HK-2 (cell line): Measurements from ENCODE around the gene SPINK9.
"Not testable (repeated sequence)": the region's sequence is repeated elsewhere in the genome, so short reads cannot be mapped to it uniquely, and the experiment has no call there.

ENCODE experiments used
- DNase-seq: peaks from one replicate; pipeline ENCODE4 v3.0.0-alpha.2; 2018; ENCODE audit not compliant: unreplicated experiment

The SPINK9 gene

GRCh38 chr5:148335259-148335658 lies at the start of gene SPINK9:
TSS of gene SPINK9 (plus strand) at chr5:148335559. CDS start at chr5:148335614, 55 bp downstream.
- no peak for DNase-seq

- DNase-seq = no peak
Observed at GRCh38 chr5:148290271-148291195, 44.8 kb upstream of the SPINK9 start.

GRCh38 chr5:148297731-148298130 lies 37.6 kb upstream of the SPINK9 start:
- no peak for DNase-seq

- DNase-seq = no peak
Observed at GRCh38 chr5:148306446-148306845, 28.9 kb upstream of the SPINK9 start.

DNA sequence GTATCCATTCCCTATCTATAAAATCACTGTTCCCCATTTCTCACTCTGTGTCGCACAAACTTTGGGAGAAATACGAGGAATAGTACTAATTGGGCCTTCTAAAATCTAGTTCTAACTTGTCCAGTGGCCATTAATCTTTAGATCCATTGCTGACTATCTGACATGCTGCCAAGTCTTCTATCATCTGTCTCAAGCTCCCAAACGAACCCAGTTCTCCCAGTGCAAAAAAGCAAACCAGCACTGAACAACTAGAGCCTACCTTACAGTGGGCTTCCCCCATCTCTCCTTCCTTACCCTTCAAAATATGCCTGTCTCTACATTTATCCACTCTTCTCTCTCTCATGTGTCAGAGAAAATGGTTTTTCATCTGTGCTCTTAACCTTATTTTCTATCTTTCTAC lies 26.3 kb upstream of the SPINK9 start:
- DNase-seq = no peak

- DNase-seq = no peak
Observed at GRCh38 chr5:148309746-148310145, 25.6 kb upstream of the SPINK9 start.

DNA sequence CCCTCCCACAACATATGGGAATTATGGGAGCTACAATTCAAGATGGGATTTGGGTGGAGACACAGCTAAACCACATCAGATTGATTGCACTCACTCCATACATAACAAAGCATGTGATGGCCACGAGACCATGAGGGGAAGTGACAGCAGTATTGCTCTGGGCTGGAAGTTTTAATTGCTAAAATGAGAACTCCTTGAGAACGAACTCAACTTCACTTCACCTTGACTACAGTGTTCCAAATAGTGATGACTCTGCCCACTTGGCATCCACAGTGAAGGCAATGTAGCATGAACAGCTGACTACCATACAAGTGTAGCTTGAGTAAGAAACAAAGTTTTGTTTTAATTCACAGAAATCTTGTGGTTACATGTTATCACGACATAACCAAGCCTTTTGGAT lies 23.9 kb upstream of the SPINK9 start:
- no peak for DNase-seq

GRCh38 chr5:148312153-148312552 lies 23.2 kb upstream of the SPINK9 start, which contains the start of gene SPINK7:
TSS of gene SPINK7 (plus strand) at chr5:148312423. CDS start at chr5:148312484, 61 bp downstream.
- no peak for DNase-seq

DNA sequence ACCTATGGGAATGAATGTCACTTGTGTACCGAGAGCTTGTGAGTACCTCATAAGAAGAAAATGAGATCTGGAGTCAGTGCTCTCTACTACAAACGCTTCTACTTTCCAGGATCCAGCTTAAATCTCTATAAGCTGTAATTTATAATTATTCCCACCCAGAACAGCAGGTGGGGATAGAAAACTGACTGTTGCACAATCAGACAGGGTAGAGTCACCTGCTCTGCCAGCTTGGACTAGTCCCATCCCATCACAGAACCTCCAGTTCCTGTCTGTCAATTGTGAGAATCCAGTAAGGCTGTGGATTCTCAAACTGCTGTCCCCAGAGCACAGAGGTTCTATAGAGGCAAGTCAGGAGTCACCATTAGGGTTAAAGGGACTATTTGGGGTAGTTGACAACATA lies 21.2 kb upstream of the SPINK9 start:
- no peak for DNase-seq

- no peak for DNase-seq
Observed at GRCh38 chr5:148314731-148315130, 20.6 kb upstream of the SPINK9 start.

DNA sequence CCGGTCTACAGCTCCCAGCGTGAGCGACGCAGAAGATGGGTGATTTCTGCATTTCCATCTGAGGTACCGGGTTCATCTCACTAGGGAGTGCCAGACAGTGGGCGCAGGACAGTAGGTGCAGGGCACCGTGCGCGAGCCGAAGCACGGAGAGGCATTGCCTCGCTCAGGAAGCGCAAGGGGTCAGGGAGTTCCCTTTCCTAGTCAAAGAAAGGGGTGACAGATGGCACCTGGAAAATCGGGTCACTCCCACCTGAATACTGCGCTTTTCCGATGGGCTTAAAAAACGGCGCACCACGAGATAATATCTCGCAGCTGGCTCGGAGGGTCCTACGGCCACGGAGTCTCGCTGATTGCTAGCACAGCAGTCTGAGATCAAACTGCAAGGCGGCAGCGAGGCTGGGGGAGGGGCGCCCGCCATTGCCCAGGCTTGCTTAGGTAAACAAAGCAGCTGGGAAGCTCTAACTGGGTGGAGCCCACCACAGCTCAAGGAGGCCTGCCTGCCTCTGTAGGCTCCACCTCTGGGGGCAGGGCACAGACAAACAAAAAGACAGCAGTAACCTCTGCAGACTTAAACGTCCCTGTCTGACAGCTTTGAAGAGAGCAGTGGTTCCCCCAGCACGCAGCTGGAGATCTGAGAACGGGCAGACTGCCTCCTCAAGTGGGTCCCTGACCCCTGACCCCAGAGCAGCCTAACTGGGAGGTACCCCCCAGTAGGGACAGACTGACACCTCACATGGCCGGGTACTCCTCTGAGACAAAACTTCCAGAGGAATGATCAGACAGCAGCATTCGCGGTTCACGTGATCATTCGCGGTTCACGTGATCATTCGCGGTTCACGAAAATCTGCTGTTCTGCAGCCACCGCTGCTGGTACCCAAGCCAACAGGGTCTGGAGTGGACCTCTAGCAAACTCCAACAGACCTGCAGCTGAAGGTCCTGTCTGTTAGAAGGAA lies 15.1 kb upstream of the SPINK9 start:
- DNase-seq = not testable (repeated sequence)

DNA sequence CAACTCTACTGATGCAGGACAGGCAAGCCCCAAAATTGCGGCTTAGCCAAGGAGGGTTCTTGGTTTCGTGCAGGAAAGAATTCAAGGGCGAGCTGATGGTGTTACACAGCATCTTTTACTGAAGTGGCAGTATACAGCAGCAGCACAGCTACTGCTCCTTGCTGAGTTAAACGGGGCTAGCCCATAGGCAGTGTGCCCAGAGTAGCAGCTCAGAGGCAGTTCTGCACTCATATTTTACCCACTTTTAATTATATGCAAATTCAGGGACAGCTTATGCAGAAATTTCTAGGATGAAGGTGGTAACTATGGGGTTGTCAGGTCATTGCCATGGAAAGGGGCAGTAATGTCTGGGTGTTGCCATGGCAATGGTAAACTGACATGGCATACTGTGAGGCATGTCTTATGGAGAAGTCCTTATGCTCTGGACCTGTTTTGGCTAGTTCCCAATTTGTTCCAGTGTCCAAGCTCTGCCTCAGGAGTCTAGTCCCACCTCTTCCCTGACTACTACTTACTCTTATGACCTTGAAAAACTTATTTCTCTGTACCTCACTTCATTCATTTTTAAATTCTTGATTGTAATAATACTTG lies 2.0 kb upstream of the SPINK9 start:
- DNase-seq = no peak

DNA sequence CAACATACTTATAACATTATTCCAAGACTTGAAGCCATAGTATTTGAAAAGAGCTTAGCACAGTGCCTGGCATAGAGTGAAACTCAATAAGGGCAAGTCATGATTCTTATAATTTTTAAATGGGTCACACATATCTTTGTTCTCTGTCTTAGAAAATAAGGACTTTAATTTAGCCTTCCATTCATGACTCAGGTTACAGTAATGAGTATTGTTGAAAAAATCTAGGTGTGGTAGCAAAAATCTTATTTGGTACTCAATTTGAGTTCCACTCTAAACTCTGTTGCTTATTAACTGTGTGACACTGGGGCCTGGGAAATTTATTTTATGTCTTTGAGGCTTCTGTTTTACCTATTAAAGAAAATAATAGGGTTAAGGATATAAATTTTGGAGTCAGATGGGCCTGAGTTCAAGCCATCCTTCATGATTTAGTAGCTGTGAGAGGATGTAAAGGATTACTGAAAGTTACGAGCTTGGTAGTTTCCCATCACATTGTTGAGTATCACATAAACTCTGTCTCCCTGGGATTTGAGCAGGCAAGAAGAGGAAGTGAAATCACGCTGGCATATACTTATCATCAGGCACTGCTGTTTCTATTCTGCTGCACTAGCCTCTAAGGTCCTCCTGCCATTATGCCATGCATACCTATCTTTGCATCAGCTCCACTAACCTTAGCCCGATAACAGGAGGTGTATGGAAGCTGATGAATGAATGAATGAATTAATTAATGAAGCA lies 1.5 kb downstream of the SPINK9 start:
- no peak for DNase-seq

GRCh38 chr5:148342371-148343045 lies 7.1 kb downstream of the SPINK9 start:
- DNase-seq = no peak

GRCh38 chr5:148343046-148343407 lies 7.7 kb downstream of the SPINK9 start:
- no peak for DNase-seq

- DNase-seq = no peak
Observed at GRCh38 chr5:148343603-148344487, 8.5 kb downstream of the SPINK9 start.

- DNase-seq = no peak
Observed at GRCh38 chr5:148347706-148348105, 12.3 kb downstream of the SPINK9 start.

GRCh38 chr5:148352696-148353095 lies 17.3 kb downstream of the SPINK9 start:
- DNase-seq = no peak

DNA sequence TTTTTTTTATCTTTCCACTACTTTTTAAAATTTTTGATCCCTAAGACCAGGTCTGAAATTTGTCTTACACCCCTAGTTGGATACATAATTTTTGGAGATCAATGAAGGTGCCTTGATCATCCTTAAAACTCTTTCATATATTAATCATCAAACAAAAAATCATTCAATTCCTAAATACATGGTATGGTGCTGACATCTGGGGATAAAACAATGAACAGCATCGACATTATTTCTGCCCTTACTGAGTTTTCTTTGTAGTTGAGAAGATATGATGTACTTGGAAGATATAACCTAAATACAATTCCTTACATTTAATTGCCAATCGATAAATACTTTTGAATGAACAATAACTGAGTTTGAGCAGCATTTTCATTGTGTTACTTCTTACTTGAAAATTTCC lies 18.3 kb downstream of the SPINK9 start:
- no peak for DNase-seq

DNA sequence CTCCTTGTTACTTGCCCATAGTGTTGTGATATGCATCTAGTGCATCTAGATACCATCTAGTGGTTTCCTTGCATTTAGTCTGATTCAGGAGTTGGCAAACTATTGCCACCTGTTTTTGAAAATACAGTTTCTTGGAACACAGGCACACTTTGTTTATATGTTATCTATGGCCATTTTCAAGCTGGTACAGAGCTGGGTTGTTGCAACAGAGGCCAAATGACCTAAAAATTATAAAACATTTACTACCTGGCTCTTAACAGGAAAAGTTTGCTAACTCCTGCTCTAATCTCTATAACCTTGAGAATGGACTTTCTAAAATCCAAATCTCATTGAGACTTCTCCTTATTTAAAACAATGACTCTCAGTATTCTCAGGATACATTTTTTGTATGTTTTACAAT lies 29.0 kb downstream of the SPINK9 start:
- DNase-seq = no peak
